Omental fat pad (tissue), 4 donors: ENCODE data around the gene EXPH5. TPM values are rescaled to one million over a fixed set of nuclear protein-coding genes. Genes with fewer than 3 reads are reported as not detected.

ENCODE experiments used
- ATAC-seq: fragments of 150-250 bp; one replicate; pipeline ENCODE4 v1.9.1; 2016; ENCODE audit warnings: mild to moderate bottlenecking, moderate library complexity; ENCODE audit not compliant: low FRiP score
- DNase-seq: peaks from one replicate; pipeline ENCODE4 v3.0.0-alpha.2; 2019; ENCODE audit warnings: low spot score
- total RNA-seq, 4 donors: library from RNA; depleted of rRNA; stranded (reverse); fragments of >200 nt; gene quantifications; one replicate each; pipeline ENCODE4 v1.1.0, GENCODE V29; 2016
- TF ChIP-seq, protein P1 (sequence below), 3 donors: fragments of 450-650 bp; IDR thresholded peaks; one replicate each; pipeline ENCODE4 v1.5.1; 2016 to 2017; ENCODE audit warnings: antibody characterized with exemption in 3 of 3, mild to moderate bottlenecking in 3 of 3, moderate library complexity in 2 of 3

The EXPH5 gene
- total RNA-seq, 4 donors from 2014 or later, result 0.32 to 1.8 (median 0.71) TPM

DNA sequence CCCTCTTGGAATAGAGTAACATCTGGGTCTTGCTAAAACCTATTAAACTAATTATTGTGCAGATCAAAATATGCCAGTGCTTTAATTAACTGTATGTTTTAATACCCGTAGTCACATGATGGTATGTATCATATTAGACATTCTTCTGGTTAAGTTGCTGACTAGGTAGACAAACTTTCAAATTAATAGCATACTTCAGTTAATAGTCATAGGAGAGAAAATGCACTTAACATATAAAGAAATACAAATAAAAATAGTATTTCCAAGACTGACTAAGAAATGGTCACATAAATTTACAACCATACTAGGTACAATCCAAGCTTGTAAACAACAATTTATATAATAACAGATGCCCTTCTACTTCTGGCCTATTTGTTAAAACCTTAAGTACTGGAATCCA, 7.6 kb upstream of the EXPH5 start:
- ATAC-seq, result no peak
- no peak for DNase-seq
- TF ChIP-seq, protein P1, sequence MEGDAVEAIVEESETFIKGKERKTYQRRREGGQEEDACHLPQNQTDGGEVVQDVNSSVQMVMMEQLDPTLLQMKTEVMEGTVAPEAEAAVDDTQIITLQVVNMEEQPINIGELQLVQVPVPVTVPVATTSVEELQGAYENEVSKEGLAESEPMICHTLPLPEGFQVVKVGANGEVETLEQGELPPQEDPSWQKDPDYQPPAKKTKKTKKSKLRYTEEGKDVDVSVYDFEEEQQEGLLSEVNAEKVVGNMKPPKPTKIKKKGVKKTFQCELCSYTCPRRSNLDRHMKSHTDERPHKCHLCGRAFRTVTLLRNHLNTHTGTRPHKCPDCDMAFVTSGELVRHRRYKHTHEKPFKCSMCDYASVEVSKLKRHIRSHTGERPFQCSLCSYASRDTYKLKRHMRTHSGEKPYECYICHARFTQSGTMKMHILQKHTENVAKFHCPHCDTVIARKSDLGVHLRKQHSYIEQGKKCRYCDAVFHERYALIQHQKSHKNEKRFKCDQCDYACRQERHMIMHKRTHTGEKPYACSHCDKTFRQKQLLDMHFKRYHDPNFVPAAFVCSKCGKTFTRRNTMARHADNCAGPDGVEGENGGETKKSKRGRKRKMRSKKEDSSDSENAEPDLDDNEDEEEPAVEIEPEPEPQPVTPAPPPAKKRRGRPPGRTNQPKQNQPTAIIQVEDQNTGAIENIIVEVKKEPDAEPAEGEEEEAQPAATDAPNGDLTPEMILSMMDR (IDR thresholded peaks at IDR 0.05), result no peak

- no peak for ATAC-seq
- no peak for DNase-seq
- TF ChIP-seq, protein P1 (IDR thresholded peaks at IDR 0.05), result no peak
These were observed 6.4 kb upstream of the EXPH5 start for GRCh38 chr11:108599978-108600377.

GRCh38 chr11:108597736-108598355, 4.3 kb upstream of the EXPH5 start:
- TF ChIP-seq, protein P1 (IDR thresholded peaks at IDR 0.05), result no peak
- no peak for DNase-seq
- ATAC-seq, result no peak

DNA sequence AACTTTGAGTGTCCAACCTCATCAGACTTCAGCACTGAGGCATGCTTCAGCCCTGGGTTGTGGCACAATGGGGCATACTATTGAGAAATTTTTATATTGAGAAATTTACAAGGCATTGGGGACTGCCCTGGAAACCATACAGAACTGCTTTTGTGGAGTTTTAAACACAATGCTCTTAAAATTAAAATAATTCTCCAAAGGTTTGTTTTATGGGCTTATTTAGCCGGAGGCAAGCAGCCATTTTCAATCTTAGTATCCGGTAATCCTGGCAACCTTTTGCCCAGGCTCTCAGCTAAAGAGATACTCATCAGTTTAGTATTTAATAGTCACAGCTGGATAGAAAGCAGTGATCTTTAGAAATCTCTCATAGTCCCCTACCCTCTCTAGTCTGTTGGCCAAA, 3.1 kb upstream of the EXPH5 start:
- ATAC-seq, result no peak
- no peak for DNase-seq
- TF ChIP-seq, protein P1 (IDR thresholded peaks at IDR 0.05), result no peak

GRCh38 chr11:108593923-108594434, 411 bp upstream of the EXPH5 start:
- ATAC-seq (no peak), DNase-seq (no peak)
- TF ChIP-seq, protein P1 (IDR thresholded peaks at IDR 0.05), result no peak

GRCh38 chr11:108592591-108593213, 866 bp downstream of the EXPH5 start:
- DNase-seq (no peak), ATAC-seq (peak; percentile 52)
- TF ChIP-seq, protein P1 (IDR thresholded peaks at IDR 0.05), result no peak

DNA sequence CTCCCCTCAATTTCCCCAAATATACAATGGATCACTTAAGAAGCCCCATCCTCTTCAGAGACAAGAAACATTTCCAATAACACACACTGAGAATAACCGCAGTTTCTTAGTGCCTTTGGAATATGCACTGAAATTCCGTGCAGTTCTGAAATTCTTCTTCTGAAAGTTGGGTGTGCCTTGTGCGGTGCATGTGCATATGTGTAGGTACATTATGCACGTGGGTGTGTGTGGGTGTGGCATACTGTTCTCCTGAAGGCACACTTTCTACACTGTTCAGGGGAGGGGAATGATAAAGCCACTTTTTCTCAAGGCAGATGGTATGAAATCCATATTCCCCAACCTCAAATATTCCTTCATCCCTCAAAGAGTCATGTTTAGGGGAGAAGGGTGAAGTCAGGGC, 1.7 kb downstream of the EXPH5 start:
- ATAC-seq, result no peak

More for the DNA sequence above, 1.7 kb downstream of the EXPH5 start:
- no peak for DNase-seq
- TF ChIP-seq, protein P1 (IDR thresholded peaks at IDR 0.05), result no peak
